DND-41 (cell line): ENCODE results near the gene BEND6.

Experiments
- CTCF ChIP-seq: IDR thresholded peaks from 2 replicates; pipeline ENCODE4 v1.5.1; 2012; ENCODE audit warnings: borderline replicate concordance, low read length, moderate library complexity, mild to moderate bottlenecking; ENCODE audit not compliant: poor library complexity, severe bottlenecking; ENCODE audit errors: extremely low read depth
- EZH2 ChIP-seq: IDR thresholded peaks from 3 replicates; pipeline ENCODE4 v1.6.1; 2012; ENCODE audit warnings: borderline replicate concordance, low read depth, mild to moderate bottlenecking, moderate library complexity, low read length, inconsistent platforms; ENCODE audit not compliant: severe bottlenecking

GRCh38 chr6:56963043-56963442 lies 8.1 kb downstream of the BEND6 start:
- TF ChIP-seq CTCF (no peak), EZH2 (no peak)
